ENCODE results near the gene CPNE7. TPM values are rescaled to one million over a fixed set of nuclear protein-coding genes. Genes with fewer than 3 reads are reported as not detected.

CPNE7 gene
- total and polyA plus RNA-seq, 2 of the 4 experiments (the other 2 are of a cell fraction): 5.4 to 17.4 TPM

DNA sequence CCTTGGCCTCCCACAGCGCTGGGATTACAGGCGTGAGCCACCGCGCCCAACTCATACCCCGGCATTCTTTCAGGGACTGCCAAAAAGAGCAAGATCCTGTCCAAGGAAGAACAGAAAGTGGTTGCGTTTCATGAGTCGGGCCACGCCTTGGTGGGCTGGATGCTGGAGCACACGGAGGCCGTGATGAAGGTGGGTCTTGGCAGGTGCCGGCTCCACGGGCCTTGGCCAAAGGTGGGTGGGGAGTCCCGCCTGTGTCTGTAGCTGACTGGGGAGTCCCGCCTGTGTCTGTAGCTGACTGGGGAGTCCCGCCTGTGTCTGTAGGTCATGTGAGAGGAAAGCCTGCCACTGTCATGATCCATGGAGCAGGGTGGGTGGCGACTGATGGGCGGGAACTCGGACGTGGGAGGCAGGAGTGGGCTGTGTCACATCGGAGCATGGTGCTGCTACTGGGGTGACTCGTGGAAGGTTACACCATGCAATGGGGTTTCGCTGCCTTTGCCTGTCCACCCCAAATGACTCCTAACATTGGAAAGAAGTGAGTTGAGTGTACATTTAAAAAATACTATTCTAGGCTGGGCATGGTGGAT is 25.0 kb upstream of the CPNE7 start:
- H3K9me1 ChIP-seq (ENCODE audit: insufficient read depth, low read length): no peaks in the 10 kb centered on the region
- no peaks in the 10 kb centered on the region for H3K4me1 ChIP-seq (ENCODE audit: control insufficient read depth, insufficient read depth, low read length)
- no peaks in the 10 kb centered on the region for H3K9me3 ChIP-seq (ENCODE audit: control insufficient read depth, insufficient read depth, low read length)
- no peak overlapping the region for H4K8ac ChIP-seq (ENCODE audit: low read depth in 2 of 2, low read length in 2 of 2)
- ATAC-seq (ENCODE audit: low read depth) (no peak; the same call in 1 of the 2 replicates), DNase-seq (no peak)
- H2BK120ac ChIP-seq (ENCODE audit: low read depth, low read length): no peak overlapping the region
- H3K56ac ChIP-seq (ENCODE audit: extremely low read depth, insufficient read depth, low read length): no peak overlapping the region
- in situ Hi-C loops (cut with MboI; ENCODE audit: low sequenced_read_pairs): no loop called here
- whole genome bisulfite sequencing, 2 experiments (ENCODE audit: extremely low coverage in 2 of 2, insufficient read length in 1 of 2): 97% methylated on average over 8 of the region's 22 CpGs; no CpG with 5 or more reads in 1 of the 2 experiments
- H3K4me3 ChIP-seq (ENCODE audit: insufficient read depth, low read depth, low read length): no peak overlapping the region
- no peak overlapping the region for H2BK15ac ChIP-seq (ENCODE audit: low read depth, low read length)
- H3K27ac ChIP-seq (ENCODE audit: insufficient read depth, low read length): no peak overlapping the region
- BruUV-seq (replicated peaks): no TSS peak
- intact Hi-C loops (cut with micrococcal nuclease): no loop called here
- peaks cover 66% of the 10 kb centered on the region for H3K36me3 ChIP-seq (ENCODE audit: control insufficient read depth, insufficient read depth, low read length)
- H3K4me2 ChIP-seq (ENCODE audit: low read depth, low read length): no peak overlapping the region
- TF ChIP-seq POLR2A (IDR thresholded peaks at IDR 0.05; ENCODE audit: low read depth, low read length) (no peak), MXI1 (IDR thresholded peaks at IDR 0.05; ENCODE audit: borderline replicate concordance, low read depth, low read length) (no peak), MAZ (IDR thresholded peaks at IDR 0.05; ENCODE audit: borderline replicate concordance, low read depth, low read length) (no peak), RFX5 (IDR thresholded peaks at IDR 0.05; ENCODE audit: low read depth, low read length) (no peak), RAD21 (IDR thresholded peaks at IDR 0.05; ENCODE audit: low read length) (no peak), CEBPB (IDR thresholded peaks at IDR 0.05; ENCODE audit: low read depth, low read length) (no peak), FOS (IDR thresholded peaks at IDR 0.05; ENCODE audit: low read depth, low read length) (no peak), CHD1 (IDR thresholded peaks at IDR 0.05; ENCODE audit: low read depth, low read length) (no peak), MAFK (IDR thresholded peaks at IDR 0.05; ENCODE audit: low read depth, low read length) (no peak), BHLHE40 (IDR thresholded peaks at IDR 0.05; ENCODE audit: low read depth, low read length) (no peak), RCOR1 (IDR thresholded peaks at IDR 0.05; ENCODE audit: insufficient replicate concordance, low read length) (no peak), SMC3 (IDR thresholded peaks at IDR 0.05; ENCODE audit: low read depth, low read length) (no peak), NFE2L2 (IDR thresholded peaks at IDR 0.05; ENCODE audit: low read depth, low read length) (no peak)
- TF ChIP-seq, protein P1, sequence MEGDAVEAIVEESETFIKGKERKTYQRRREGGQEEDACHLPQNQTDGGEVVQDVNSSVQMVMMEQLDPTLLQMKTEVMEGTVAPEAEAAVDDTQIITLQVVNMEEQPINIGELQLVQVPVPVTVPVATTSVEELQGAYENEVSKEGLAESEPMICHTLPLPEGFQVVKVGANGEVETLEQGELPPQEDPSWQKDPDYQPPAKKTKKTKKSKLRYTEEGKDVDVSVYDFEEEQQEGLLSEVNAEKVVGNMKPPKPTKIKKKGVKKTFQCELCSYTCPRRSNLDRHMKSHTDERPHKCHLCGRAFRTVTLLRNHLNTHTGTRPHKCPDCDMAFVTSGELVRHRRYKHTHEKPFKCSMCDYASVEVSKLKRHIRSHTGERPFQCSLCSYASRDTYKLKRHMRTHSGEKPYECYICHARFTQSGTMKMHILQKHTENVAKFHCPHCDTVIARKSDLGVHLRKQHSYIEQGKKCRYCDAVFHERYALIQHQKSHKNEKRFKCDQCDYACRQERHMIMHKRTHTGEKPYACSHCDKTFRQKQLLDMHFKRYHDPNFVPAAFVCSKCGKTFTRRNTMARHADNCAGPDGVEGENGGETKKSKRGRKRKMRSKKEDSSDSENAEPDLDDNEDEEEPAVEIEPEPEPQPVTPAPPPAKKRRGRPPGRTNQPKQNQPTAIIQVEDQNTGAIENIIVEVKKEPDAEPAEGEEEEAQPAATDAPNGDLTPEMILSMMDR (conservative IDR thresholded peaks at IDR 0.05; ENCODE audit: low read depth, low read length): no peak
- TF ChIP-seq, protein P2, sequence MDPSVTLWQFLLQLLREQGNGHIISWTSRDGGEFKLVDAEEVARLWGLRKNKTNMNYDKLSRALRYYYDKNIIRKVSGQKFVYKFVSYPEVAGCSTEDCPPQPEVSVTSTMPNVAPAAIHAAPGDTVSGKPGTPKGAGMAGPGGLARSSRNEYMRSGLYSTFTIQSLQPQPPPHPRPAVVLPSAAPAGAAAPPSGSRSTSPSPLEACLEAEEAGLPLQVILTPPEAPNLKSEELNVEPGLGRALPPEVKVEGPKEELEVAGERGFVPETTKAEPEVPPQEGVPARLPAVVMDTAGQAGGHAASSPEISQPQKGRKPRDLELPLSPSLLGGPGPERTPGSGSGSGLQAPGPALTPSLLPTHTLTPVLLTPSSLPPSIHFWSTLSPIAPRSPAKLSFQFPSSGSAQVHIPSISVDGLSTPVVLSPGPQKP (IDR thresholded peaks at IDR 0.05; ENCODE audit: borderline replicate concordance, low read depth, low read length): no peak
- TF ChIP-seq, protein P3, sequence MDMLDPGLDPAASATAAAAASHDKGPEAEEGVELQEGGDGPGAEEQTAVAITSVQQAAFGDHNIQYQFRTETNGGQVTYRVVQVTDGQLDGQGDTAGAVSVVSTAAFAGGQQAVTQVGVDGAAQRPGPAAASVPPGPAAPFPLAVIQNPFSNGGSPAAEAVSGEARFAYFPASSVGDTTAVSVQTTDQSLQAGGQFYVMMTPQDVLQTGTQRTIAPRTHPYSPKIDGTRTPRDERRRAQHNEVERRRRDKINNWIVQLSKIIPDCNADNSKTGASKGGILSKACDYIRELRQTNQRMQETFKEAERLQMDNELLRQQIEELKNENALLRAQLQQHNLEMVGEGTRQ (IDR thresholded peaks at IDR 0.05; ENCODE audit: low read depth, low read length): no peak
- no peak overlapping the region for H3K23ac ChIP-seq (ENCODE audit: low read depth, low read length)
- H2BK20ac ChIP-seq (ENCODE audit: low read depth, low read length): no peak overlapping the region
- H3K27me3 ChIP-seq (ENCODE audit: control insufficient read depth, insufficient read depth, low read length): no peaks in the 10 kb centered on the region
- no peak overlapping the region for H3K14ac ChIP-seq (replicated peaks; ENCODE audit: low read depth, low read length)
- no peak overlapping the region for H2BK5ac ChIP-seq (ENCODE audit: low read depth, low read length, poor library complexity, severe bottlenecking)
- no peak overlapping the region for H4K91ac ChIP-seq (ENCODE audit: insufficient read depth, low read depth, low read length)
- peak overlapping the region; percentile 65 for H2AK9ac ChIP-seq (replicated peaks; ENCODE audit: low read depth, low read length, poor library complexity)
- H4K5ac ChIP-seq (ENCODE audit: low read depth, low read length): no peak overlapping the region
- H3K18ac ChIP-seq (ENCODE audit: low read depth, low read length): no peak overlapping the region
- H3K79me1 ChIP-seq (ENCODE audit: low read depth in 1 of 2, low read length in 2 of 2): peaks cover 3 to 15% of the 10 kb centered on the region in 2 experiments; a peak in 1 of 4 replicates
- H3K9ac ChIP-seq (ENCODE audit: low read depth, low read length): no peak overlapping the region
- H4K20me1 ChIP-seq (ENCODE audit: insufficient read depth, low read length): peaks cover 3% of the 10 kb centered on the region; the same call in 1 of the 2 replicates
- no peak overlapping the region for H3K4ac ChIP-seq (ENCODE audit: low read depth, low read length)
- ChIA-PET CTCF (no interaction called here), POLR2A (ENCODE audit: unreplicated experiment) (no interaction called here)
- dilution Hi-C loops (cut with HindIII; ENCODE audit: low sequenced_read_pairs, unreplicated experiment): no loop called here
- no peak overlapping the region for H2AFZ ChIP-seq (replicated peaks; ENCODE audit: low read length, poor library complexity)
- no peak overlapping the region for H2AK5ac ChIP-seq (ENCODE audit: low read depth, low read length)
